ENCODE data around the gene PTPRT. TPM values are rescaled to one million over a fixed set of nuclear protein-coding genes. Genes with fewer than 3 reads are reported as not detected.

The PTPRT gene
- total and polyA plus RNA-seq, 9 donors: under 0.01 to 3.2 (median 0.22) TPM; not detected in 1

- Histone ChIP-seq H3K9me3 (no peaks in the 10 kb centered on the region), H3K4me3 (no peak overlapping the region), H3K27ac (no peak overlapping the region), H3K4me1 (ENCODE audit: insufficient read depth) (no peaks in the 10 kb centered on the region), H3K27me3 (no peaks in the 10 kb centered on the region), H3K36me3 (no peaks in the 10 kb centered on the region)
- intact Hi-C loops (cut with DNase I): no loop called here
- WGBS, 3 donors: 71 to 84% (median 80%) methylated on average over 7 of the region's 7 CpGs
- no peak for TF ChIP-seq EP300 (IDR thresholded peaks at IDR 0.05)
- no peak for TF ChIP-seq POLR2A (IDR thresholded peaks at IDR 0.05)
- no peak for TF ChIP-seq CTCF (IDR thresholded peaks at IDR 0.05)
- DNase-seq: no peak
Observed at GRCh38 chr20:42046371-42047085, 1143.2 kb downstream of the PTPRT start.

GRCh38 chr20:42043921-42044320, 1145.8 kb downstream of the PTPRT start:
- TF ChIP-seq CTCF (IDR thresholded peaks at IDR 0.05) (no peak), EP300 (IDR thresholded peaks at IDR 0.05) (no peak), POLR2A (IDR thresholded peaks at IDR 0.05) (no peak)
- Histone ChIP-seq H3K36me3 (no peaks in the 10 kb centered on the region), H3K4me3 (no peak overlapping the region), H3K9me3 (no peaks in the 10 kb centered on the region), H3K4me1 (ENCODE audit: insufficient read depth) (no peaks in the 10 kb centered on the region), H3K27me3 (no peaks in the 10 kb centered on the region), H3K27ac (no peak overlapping the region)
- 82 to 86% (median 84%) methylated on average over 2 of the region's 2 CpGs for WGBS, 3 donors
- DNase-seq: no peak
- intact Hi-C loops (cut with DNase I): no loop called here

- intact Hi-C loops (cut with DNase I): no loop called here
- DNase-seq: no peak
- 16 to 30% (median 28%) methylated on average over 6 of the region's 6 CpGs for WGBS, 3 donors
- H3K4me3 ChIP-seq: no peak overlapping the region
- H3K4me1 ChIP-seq (ENCODE audit: insufficient read depth): no peaks in the 10 kb centered on the region
- no peak for TF ChIP-seq CTCF (IDR thresholded peaks at IDR 0.05)
- TF ChIP-seq POLR2A (IDR thresholded peaks at IDR 0.05): no peak
- TF ChIP-seq EP300 (IDR thresholded peaks at IDR 0.05): no peak
- no peaks in the 10 kb centered on the region for H3K9me3 ChIP-seq
- no peaks in the 10 kb centered on the region for H3K36me3 ChIP-seq
- H3K27ac ChIP-seq: no peak overlapping the region
- no peaks in the 10 kb centered on the region for H3K27me3 ChIP-seq
Observed at GRCh38 chr20:42041000-42041565, 1148.6 kb downstream of the PTPRT start.

GRCh38 chr20:42027746-42028268, 1161.9 kb downstream of the PTPRT start:
- Histone ChIP-seq H3K27me3 (no peaks in the 10 kb centered on the region), H3K27ac (no peak overlapping the region), H3K4me3 (no peak overlapping the region), H3K36me3 (no peaks in the 10 kb centered on the region), H3K4me1 (ENCODE audit: insufficient read depth) (no peaks in the 10 kb centered on the region), H3K9me3 (no peaks in the 10 kb centered on the region)
- 50 to 88% (median 62%) methylated on average over 1 of the region's 1 CpG for WGBS, 3 donors
- DNase-seq: no peak
- intact Hi-C loops (cut with DNase I): no loop called here
- no peak for TF ChIP-seq CTCF (IDR thresholded peaks at IDR 0.05)
- no peak for TF ChIP-seq POLR2A (IDR thresholded peaks at IDR 0.05)
- TF ChIP-seq EP300 (IDR thresholded peaks at IDR 0.05): no peak

All from ovary (tissue), 9 donors.